H1 (cell line): ENCODE data around the gene MYL7. TPM values are rescaled to one million over a fixed set of nuclear protein-coding genes. Genes with fewer than 3 reads are reported as not detected.

Experiments
- CTCF ChIA-PET: fragments of 300-600 bp; sonication (Branson Sonifier 250); formaldehyde crosslinking; loops from one replicate; lab custom pipeline; 2021; ENCODE audit not compliant: partially characterized antibody; lab: Charles Lee
- POLR2A ChIA-PET: fragments of 300-600 bp; sonication (Branson Sonifier 250); formaldehyde crosslinking; loops from one replicate; lab custom pipeline; 2021; ENCODE audit warnings: inconsistent platforms; ENCODE audit not compliant: partially characterized antibody; lab: Charles Lee
- DNase-seq, 2 experiments: peaks; one replicate each; pipeline versions ENCODE4 v3.0.0 to v3.0.0-alpha.2; 2010 to 2022; ENCODE audit warnings: low spot score in 2 of 2, low read depth in 1 of 2, mixed read lengths in 1 of 2
- FAIRE-seq: peaks from 2 replicates; lab custom pipeline; 2011; peaks lifted over from hg19 to GRCh38; lab: Jason Lieb, UNC
- H2AFZ ChIP-seq: 2 replicates; pipeline ENCODE4 v1.8.1; 2012; ENCODE audit warnings: low read length, inconsistent platforms
- H2AK5ac ChIP-seq: 2 replicates; pipeline ENCODE4 v1.6.1; 2013; ENCODE audit warnings: low read depth, low read length
- H2BK120ac ChIP-seq: replicated peaks from 2 replicates; pipeline ENCODE3; 2013; ENCODE audit warnings: low read depth, low read length, inconsistent platforms
- H2BK12ac ChIP-seq: 2 replicates; pipeline ENCODE4 v1.6.1; 2013; ENCODE audit warnings: low read depth, low read length
- H2BK15ac ChIP-seq: 2 replicates; pipeline ENCODE4 v1.6.1; 2013; ENCODE audit warnings: low read length
- H2BK20ac ChIP-seq: 2 replicates; pipeline ENCODE4 v1.6.1; 2013; ENCODE audit warnings: low read length
- H2BK5ac ChIP-seq: 2 replicates; pipeline ENCODE4 v1.6.1; 2013; ENCODE audit warnings: low read depth, low read length
- H3K14ac ChIP-seq: 2 replicates; pipeline ENCODE4 v1.6.1; 2013; ENCODE audit warnings: inconsistent platforms; ENCODE audit not compliant: insufficient read length
- H3K18ac ChIP-seq: 2 replicates; pipeline ENCODE4 v1.6.1; 2013; ENCODE audit warnings: low read length; ENCODE audit errors: extremely low read depth
- H3K23ac ChIP-seq: 2 replicates; pipeline ENCODE4 v1.6.1; 2013; ENCODE audit warnings: inconsistent platforms; ENCODE audit not compliant: insufficient read length
- H3K23me2 ChIP-seq: 2 replicates; pipeline ENCODE4 v1.6.1; 2013; ENCODE audit warnings: low read depth, low read length
- H3K27ac ChIP-seq: 2 replicates; pipeline ENCODE4 v1.6.1; 2011; ENCODE audit warnings: low read depth, low read length, inconsistent platforms
- H3K27me3 ChIP-seq, 4 experiments: replicated peaks in 1 of 4; 1 replicate in 1 of 4; 2 replicates in 3 of 4; pipeline versions ENCODE4 v1.6.1 to v1.8.1; 2011 to 2013; ENCODE audit warnings: low read length in 3 of 4, mild to moderate bottlenecking in 3 of 4, inconsistent platforms in 2 of 4, mixed read lengths in 2 of 4, moderate library complexity in 1 of 4; ENCODE audit not compliant: control insufficient read depth in 3 of 4, insufficient read depth in 3 of 4; ENCODE audit errors: extremely low read depth in 1 of 4
- H3K36me3 ChIP-seq, 4 experiments: 2 replicates each; pipeline versions ENCODE4 v1.6.1 to v1.8.1; 2011 to 2013; ENCODE audit warnings: mild to moderate bottlenecking in 4 of 4, low read length in 3 of 4, moderate library complexity in 2 of 4, control low read depth in 1 of 4, inconsistent platforms in 1 of 4; ENCODE audit not compliant: insufficient read depth in 4 of 4, control insufficient read depth in 2 of 4
- H3K4ac ChIP-seq: replicated peaks from 2 replicates; pipeline ENCODE3; 2013; ENCODE audit warnings: low read length, low read depth, mixed read lengths, inconsistent platforms; ENCODE audit not compliant: insufficient read length
- H3K4me1 ChIP-seq, 4 experiments: replicated peaks in 1 of 4; 1 replicate in 1 of 4; 2 replicates in 3 of 4; pipeline versions ENCODE4 v1.6.1 to v1.8.1; 2011 to 2013; ENCODE audit warnings: low read length in 3 of 4, inconsistent platforms in 2 of 4, mixed read lengths in 1 of 4; ENCODE audit not compliant: insufficient read depth in 4 of 4, control insufficient read depth in 3 of 4
- H3K4me2 ChIP-seq, 2 experiments: 2 replicates each; pipeline versions ENCODE4 v1.6.1 to v1.8.1; 2011 to 2013; ENCODE audit warnings: low read depth in 2 of 2, low read length in 2 of 2, control low read depth in 1 of 2, inconsistent platforms in 1 of 2, mild to moderate bottlenecking in 1 of 2; ENCODE audit not compliant: insufficient read depth in 1 of 2
- H3K4me3 ChIP-seq, 4 experiments: fragments of 200-600, 300-600 bp in 1 of 4; sonication (generic), shearing (Covaris generic), sonication (Bioruptor Twin) in 1 of 4; 2 replicates each; pipeline versions ENCODE4 v1.5.1 to v1.8.1; 2011 to 2016; ENCODE audit warnings: low read length in 4 of 4, low read depth in 3 of 4, control low read depth in 2 of 4, inconsistent platforms in 2 of 4, mild to moderate bottlenecking in 2 of 4, mixed read lengths in 1 of 4, moderate library complexity in 1 of 4; ENCODE audit not compliant: insufficient read depth in 2 of 4; ENCODE audit errors: extremely low read depth in 1 of 4
- H3K56ac ChIP-seq: replicated peaks from 2 replicates; pipeline ENCODE3; 2013; ENCODE audit warnings: low read depth, mild to moderate bottlenecking, mixed read lengths, low read length, inconsistent platforms; ENCODE audit not compliant: insufficient read length
- H3K79me1 ChIP-seq: 2 replicates; pipeline ENCODE4 v1.6.1; 2013; ENCODE audit warnings: low read depth, low read length, control low read depth
- H3K79me2 ChIP-seq, 2 experiments: 2 replicates each; pipeline versions ENCODE4 v1.6.1 to v1.8.1; 2012 to 2013; ENCODE audit warnings: low read length in 2 of 2, mild to moderate bottlenecking in 2 of 2, inconsistent platforms in 1 of 2; ENCODE audit not compliant: insufficient read depth in 2 of 2, control insufficient read depth in 1 of 2
- H3K9ac ChIP-seq, 4 experiments: replicated peaks in 1 of 4; 1 replicate in 1 of 4; 2 replicates in 3 of 4; pipeline versions ENCODE4 v1.6.1 to v1.8.1; 2011 to 2013; ENCODE audit warnings: low read depth in 3 of 4, low read length in 3 of 4, control low read depth in 2 of 4, mild to moderate bottlenecking in 2 of 4, moderate library complexity in 2 of 4, inconsistent platforms in 1 of 4; ENCODE audit errors: extremely low read depth in 1 of 4
- H3K9me3 ChIP-seq, 2 experiments: 2 replicates each; pipeline versions ENCODE4 v1.6.1 to v1.8.1; 2012 to 2013; ENCODE audit warnings: mild to moderate bottlenecking in 2 of 2, moderate library complexity in 2 of 2, control low read depth in 1 of 2, inconsistent platforms in 1 of 2, low read depth in 1 of 2, low read length in 1 of 2, mixed read lengths in 1 of 2; ENCODE audit not compliant: insufficient read depth in 2 of 2
- H4K20me1 ChIP-seq, 2 experiments: replicated peaks in 1 of 2; 2 replicates each; pipeline versions ENCODE3 to v1.8.1; 2011 to 2013; ENCODE audit warnings: inconsistent platforms in 2 of 2, low read length in 2 of 2, mild to moderate bottlenecking in 1 of 2; ENCODE audit not compliant: insufficient read depth in 2 of 2, control insufficient read depth in 1 of 2
- H4K5ac ChIP-seq: 2 replicates; pipeline ENCODE4 v1.6.1; 2013; ENCODE audit warnings: low read length, low read depth, mixed read lengths, inconsistent platforms; ENCODE audit not compliant: insufficient read length
- H4K8ac ChIP-seq: 2 replicates; pipeline ENCODE4 v1.8.0; 2013; ENCODE audit warnings: mild to moderate bottlenecking, moderate library complexity, low read length, inconsistent platforms; ENCODE audit not compliant: insufficient read depth; ENCODE audit errors: extremely low read depth
- H4K91ac ChIP-seq: replicated peaks from 2 replicates; pipeline ENCODE3; 2013; ENCODE audit warnings: low read length, mixed read lengths, inconsistent platforms; ENCODE audit not compliant: insufficient read length
- CBX5 ChIP-seq: fragments of 300-800, 300-1000 bp; sonication (generic); IDR thresholded peaks from 2 replicates; pipeline ENCODE4 v1.7.1; 2016; ENCODE audit warnings: antibody characterized with exemption, low read length, low read depth
- KDM4A ChIP-seq: IDR thresholded peaks from one replicate; pipeline ENCODE4 v1.7.1; 2012; ENCODE audit warnings: low read depth, mild to moderate bottlenecking, moderate library complexity, low read length, inconsistent platforms; ENCODE audit not compliant: severe bottlenecking
- WGBS, 2 experiments: shearing (Covaris generic) in 1 of 2; methylation state at CpG; one replicate each; pipeline versions ENCODE4 v1.1.6 to v1.1.7; 2013 to 2015; ENCODE audit warnings: low lambda C conversion rate in 2 of 2, mixed read lengths in 2 of 2, inconsistent platforms in 1 of 2, low coverage in 1 of 2, missing lambda C conversion rate in 1 of 2; ENCODE audit not compliant: insufficient replicate concordance in 2 of 2, insufficient coverage in 1 of 2, insufficient read length in 1 of 2; ENCODE audit errors: extremely low coverage in 1 of 2, missing lambda C conversion rate in 1 of 2; 5-methylcytosine and 5-hydroxymethylcytosine counted together
- polyA plus RNA-seq, 7 experiments: library from polyadenylated mRNA; depleted of rRNA in 3 of 7; stranded (reverse) in 5 of 7; unstranded in 2 of 7; fragments of >200 nt in 5 of 7; fragments of 200-250 nt in 2 of 7; gene quantifications; 1 replicate in 5 of 7; 2 replicates in 1 of 7; 4 replicates in 1 of 7; pipeline versions ENCODE4 v1.2.1 to v1.2.3, GENCODE V29; 2011 to 2013; ENCODE audit warnings: missing spikeins in 2 of 7, mixed read lengths in 2 of 7
- total RNA-seq: library from RNA; stranded (reverse); fragmentation: NEBNext Ultra II Directional; extraction: Animal tissue kit (Norgen Biotek cat#: 25700); gene quantifications from 2 replicates; pipeline ENCODE4 v1.2.1, GENCODE V29; 2021

MYL7 gene
- total and polyA plus RNA-seq, 2 of the 8 experiments (the other 6 are each of a cell fraction or from before 2014, with no cell fraction given) = 3.3 to 3.4 TPM

DNA sequence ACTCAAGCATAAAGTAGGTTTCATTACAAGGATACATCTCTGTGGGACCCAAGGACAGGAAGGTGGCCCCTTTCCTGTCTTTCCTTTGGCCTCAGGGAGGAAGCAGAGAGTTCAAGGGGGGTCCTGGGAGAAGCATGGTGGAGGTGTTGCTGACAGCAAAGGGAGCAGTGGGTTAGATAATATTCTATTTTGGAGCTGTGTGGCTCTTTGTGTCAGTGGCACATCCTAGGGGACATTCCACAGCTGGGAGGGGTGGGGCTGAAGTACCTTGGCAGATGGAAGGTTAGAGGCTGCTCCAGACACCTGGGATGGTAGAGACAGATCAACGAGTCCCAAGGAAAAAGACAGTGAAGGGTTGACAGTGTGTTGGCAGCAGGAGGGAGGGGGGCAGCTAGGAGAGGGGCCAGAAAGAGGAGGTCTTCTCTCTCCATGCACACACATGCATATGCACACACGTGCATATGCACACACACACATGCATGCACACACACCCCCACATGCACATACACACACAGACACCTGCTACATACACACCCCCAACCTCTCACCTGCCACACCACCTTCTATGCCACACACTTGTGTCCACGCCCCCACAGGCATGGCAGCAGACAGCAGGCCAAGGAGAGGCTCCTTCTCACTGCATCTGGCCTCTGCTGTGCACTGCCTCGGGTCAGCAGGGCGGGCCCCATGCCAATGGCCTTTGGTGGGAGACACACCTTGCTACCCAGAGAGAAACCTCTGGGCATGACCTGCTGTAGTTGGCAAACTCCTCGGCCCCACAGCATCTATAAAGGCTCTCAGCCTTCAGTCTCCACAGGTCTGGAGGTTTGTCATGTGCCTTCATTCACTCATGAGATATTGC lies 12.2 kb downstream of the MYL7 start:
- CTCF ChIA-PET = interaction anchor here (4.2 kb wide), 1 partner anchor 68 kb away, joined by 45 read pairs; no protein-coding TSS in a partner anchor

More for the DNA sequence above, 12.2 kb downstream of the MYL7 start:
- TF ChIP-seq CBX5 (no peak), KDM4A (no peak)
- WGBS, 2 experiments = 65% methylated on average over 6 of the region's 6 CpGs; no CpG with 5 or more reads in 1 of the 2 experiments
- no peak overlapping the region for H2BK15ac ChIP-seq
- H2BK120ac ChIP-seq = no peak overlapping the region
- H3K36me3 ChIP-seq = no peaks in the 10 kb centered on the region
- no peak overlapping the region for H3K4me3 ChIP-seq
- H3K9me3 ChIP-seq = no peaks in the 10 kb centered on the region
- no peak overlapping the region for H2AK5ac ChIP-seq
- H3K4ac ChIP-seq = no peak overlapping the region
- FAIRE-seq (no peak), DNase-seq (no peak)
- no peak overlapping the region for H3K4me2 ChIP-seq
- H3K56ac ChIP-seq = no peak overlapping the region
- no peak overlapping the region for H3K18ac ChIP-seq
- H3K27me3 ChIP-seq = peaks cover 0 to 16% (median 8%) of the 10 kb centered on the region in 4 experiments; a peak in 6 of 7 replicates
- no peak overlapping the region for H4K5ac ChIP-seq
- H3K79me2 ChIP-seq = no peaks in the 10 kb centered on the region
- no peak overlapping the region for H3K27ac ChIP-seq
- no peak overlapping the region for H4K91ac ChIP-seq
- H4K8ac ChIP-seq = no peak overlapping the region
- no peak overlapping the region for H2AFZ ChIP-seq
- H3K79me1 ChIP-seq = no peaks in the 10 kb centered on the region
- H3K23me2 ChIP-seq = peaks cover 2% of the 10 kb centered on the region; the same call in 1 of the 2 replicates
- H2BK5ac ChIP-seq = no peak overlapping the region
- no peak overlapping the region for H2BK12ac ChIP-seq
- H3K23ac ChIP-seq = no peak overlapping the region
- H3K9ac ChIP-seq = no peak overlapping the region
- POLR2A ChIA-PET = no interaction called here
- no peaks in the 10 kb centered on the region for H4K20me1 ChIP-seq
- no peak overlapping the region for H3K14ac ChIP-seq
- peaks cover 0 to 12% (median 3%) of the 10 kb centered on the region in 4 experiments; a peak in 4 of 7 replicates for H3K4me1 ChIP-seq
- no peak overlapping the region for H2BK20ac ChIP-seq
